Mucosa of descending colon (tissue), 3 donors: Measurements from ENCODE around the gene SRPRA. TPM values are rescaled to one million over a fixed set of nuclear protein-coding genes. Genes with fewer than 3 reads are reported as not detected.

Source experiments
- ATAC-seq: fragments of 200-7000 bp; cut with Tn5 transposase; one replicate; pipeline ENCODE4 v1.9.1; 2020; ENCODE audit warnings: mild to moderate bottlenecking, moderate library complexity
- DNase-seq, 3 donors: peaks; one replicate each; pipeline ENCODE4 v3.0.0-alpha.2; 2020
- H3K36me3 ChIP-seq: fragments of 200-600 bp; one replicate; pipeline ENCODE4 v1.8.0; 2021; ENCODE audit warnings: low read depth, mild to moderate bottlenecking
- H3K4me1 ChIP-seq: fragments of 200-600 bp; one replicate; pipeline ENCODE4 v1.8.0; 2021; ENCODE audit warnings: low read depth, mild to moderate bottlenecking
- H3K4me3 ChIP-seq: fragments of 200-600 bp; one replicate; pipeline ENCODE4 v1.8.0; 2021; ENCODE audit warnings: mild to moderate bottlenecking
- H3K9me3 ChIP-seq: fragments of 200-600 bp; one replicate; pipeline ENCODE4 v1.8.0; 2021; ENCODE audit warnings: mild to moderate bottlenecking
- CTCF ChIP-seq: fragments of 200-600 bp; IDR thresholded peaks from one replicate; pipeline ENCODE4 v1.8.0; 2022; ENCODE audit warnings: antibody characterized with exemption, mild to moderate bottlenecking
- intact Hi-C, 2 donors: fragments of 100-400 bp; cut with DNase I in 1 of 2; cut with micrococcal nuclease in 1 of 2; formaldehyde crosslinking; loops; one replicate each; pipeline versions ENCODE4 v1.11.0 to v1.11.1; 2022; cut with DNase I, micrococcal nuclease
- total RNA-seq, 3 donors: library from RNA; stranded (reverse); fragmentation: NEBNext Ultra II Directional in 2 of 3; extraction: Animal tissue kit (Norgen Biotek cat#: 25700) in 2 of 3; gene quantifications; one replicate each; pipeline versions ENCODE4 v1.2.1 to v1.2.4, GENCODE V29; 2021 to 2023
- donor health status: DM: no; HTN: no; CAD: no; lungs with moderate emphysema.
- donor health status: DM: no; HTN: no; CAD: no.
- donor health status: DM: no; HTN: yes; CAD: no.

Gene SRPRA
- total RNA-seq, 3 donors from 2014 or later, result 73.8 to 88.1 (median 79.2) TPM

GRCh38 chr11:126214841-126215240, 53.9 kb downstream of the SRPRA start:
- TF ChIP-seq CTCF, result no peak
- DNase-seq (peak in 1 of 3 donors; percentile 82), ATAC-seq (peak; percentile 70)
- H3K4me3 ChIP-seq, result no peak overlapping the region
- no peaks in the 10 kb centered on the region for H3K9me3 ChIP-seq
- H3K4me1 ChIP-seq, result peaks cover 19% of the 10 kb centered on the region
- intact Hi-C loops, result no loop called here
- no peaks in the 10 kb centered on the region for H3K36me3 ChIP-seq

- Histone ChIP-seq H3K9me3 (no peaks in the 10 kb centered on the region), H3K36me3 (no peaks in the 10 kb centered on the region), H3K4me3 (no peak overlapping the region), H3K4me1 (peaks cover 19% of the 10 kb centered on the region)
- intact Hi-C loops, result no loop called here
- DNase-seq (peak in 1 of 3 donors; percentile 35), ATAC-seq (peak; percentile 1)
- TF ChIP-seq CTCF, result no peak
Measured at GRCh38 chr11:126214441-126214840, 54.3 kb downstream of the SRPRA start.

Other genes with a start within 250 kb of the SRPRA start
- 10 to 100 TPM in 1 of 3 donors, 1 to 10 TPM in 2; 3.8 to 91.6 (median 6.6) TPM for gene CDON, start 206.0 kb downstream of the SRPRA start, total RNA-seq
- gene RPUSD4, start 57.2 kb downstream of the SRPRA start, total RNA-seq, result 10 to 100 TPM; 17.0 to 23.4 (median 23.0) TPM
- gene FAM118B, start 57.1 kb downstream of the SRPRA start, total RNA-seq, result 10 to 100 TPM; 35.4 to 62.5 (median 48.5) TPM
- 10 to 100 TPM; 24.3 to 36.9 (median 31.4) TPM for gene FOXRED1, start 259 bp upstream of the SRPRA start, total RNA-seq
- gene TIRAP, start 14.2 kb upstream of the SRPRA start, total RNA-seq, result 10 to 100 TPM; 18.5 to 24.8 (median 21.5) TPM
- gene DCPS, start 35.2 kb upstream of the SRPRA start, total RNA-seq, result 10 to 100 TPM in 2 of 3 donors, 1 to 10 TPM in 1; 10.0 to 21.3 (median 14.8) TPM
- 100 to 1,000 TPM in 2 of 3 donors, 10 to 100 TPM in 1; 94.7 to 460 (median 217) TPM for gene ST3GAL4, start 86.8 kb upstream of the SRPRA start, total RNA-seq